Measurements from ENCODE around the gene BAZ2B. TPM values are rescaled to one million over a fixed set of nuclear protein-coding genes. Genes with fewer than 3 reads are reported as not detected.

Gene BAZ2B
- total RNA-seq, 1 donor from 2014 or later: 37.8 TPM

DNA sequence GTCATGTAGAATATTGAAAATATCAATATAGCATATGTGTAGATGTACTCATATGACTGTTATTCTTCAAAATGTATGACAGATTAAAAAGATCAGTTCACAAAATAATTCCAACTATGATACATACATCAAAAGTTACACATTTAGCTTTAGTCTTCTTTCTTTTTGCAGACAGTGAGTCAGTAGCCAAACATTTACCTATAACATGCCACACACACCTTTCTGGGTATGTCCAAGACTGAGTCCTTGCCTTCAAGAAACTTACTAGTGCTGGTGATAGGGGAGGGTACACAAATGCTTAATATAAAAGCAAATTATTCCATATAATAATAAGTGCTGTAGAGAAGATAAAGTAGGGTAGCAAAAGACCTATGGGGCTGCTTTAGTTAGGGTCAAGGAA, 176.9 kb downstream of the BAZ2B start:
- Mint-ChIP-seq H3K27ac (ENCODE audit: unreplicated experiment) (no peak overlapping the region), H3K9me3 (ENCODE audit: low read depth) (no peaks in the 10 kb centered on the region), H3K27me3 (ENCODE audit: low read depth) (no peaks in the 10 kb centered on the region), H3K4me3 (ENCODE audit: unreplicated experiment) (no peak overlapping the region), H3K4me1 (ENCODE audit: low read depth) (peaks cover 18% of the 10 kb centered on the region), H3K36me3 (ENCODE audit: low read depth) (peaks cover 19% of the 10 kb centered on the region)
- TF ChIP-seq, protein P1, sequence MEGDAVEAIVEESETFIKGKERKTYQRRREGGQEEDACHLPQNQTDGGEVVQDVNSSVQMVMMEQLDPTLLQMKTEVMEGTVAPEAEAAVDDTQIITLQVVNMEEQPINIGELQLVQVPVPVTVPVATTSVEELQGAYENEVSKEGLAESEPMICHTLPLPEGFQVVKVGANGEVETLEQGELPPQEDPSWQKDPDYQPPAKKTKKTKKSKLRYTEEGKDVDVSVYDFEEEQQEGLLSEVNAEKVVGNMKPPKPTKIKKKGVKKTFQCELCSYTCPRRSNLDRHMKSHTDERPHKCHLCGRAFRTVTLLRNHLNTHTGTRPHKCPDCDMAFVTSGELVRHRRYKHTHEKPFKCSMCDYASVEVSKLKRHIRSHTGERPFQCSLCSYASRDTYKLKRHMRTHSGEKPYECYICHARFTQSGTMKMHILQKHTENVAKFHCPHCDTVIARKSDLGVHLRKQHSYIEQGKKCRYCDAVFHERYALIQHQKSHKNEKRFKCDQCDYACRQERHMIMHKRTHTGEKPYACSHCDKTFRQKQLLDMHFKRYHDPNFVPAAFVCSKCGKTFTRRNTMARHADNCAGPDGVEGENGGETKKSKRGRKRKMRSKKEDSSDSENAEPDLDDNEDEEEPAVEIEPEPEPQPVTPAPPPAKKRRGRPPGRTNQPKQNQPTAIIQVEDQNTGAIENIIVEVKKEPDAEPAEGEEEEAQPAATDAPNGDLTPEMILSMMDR (IDR thresholded peaks at IDR 0.05): no peak
- DNase-seq (ENCODE audit: low spot score): no peak

DNA sequence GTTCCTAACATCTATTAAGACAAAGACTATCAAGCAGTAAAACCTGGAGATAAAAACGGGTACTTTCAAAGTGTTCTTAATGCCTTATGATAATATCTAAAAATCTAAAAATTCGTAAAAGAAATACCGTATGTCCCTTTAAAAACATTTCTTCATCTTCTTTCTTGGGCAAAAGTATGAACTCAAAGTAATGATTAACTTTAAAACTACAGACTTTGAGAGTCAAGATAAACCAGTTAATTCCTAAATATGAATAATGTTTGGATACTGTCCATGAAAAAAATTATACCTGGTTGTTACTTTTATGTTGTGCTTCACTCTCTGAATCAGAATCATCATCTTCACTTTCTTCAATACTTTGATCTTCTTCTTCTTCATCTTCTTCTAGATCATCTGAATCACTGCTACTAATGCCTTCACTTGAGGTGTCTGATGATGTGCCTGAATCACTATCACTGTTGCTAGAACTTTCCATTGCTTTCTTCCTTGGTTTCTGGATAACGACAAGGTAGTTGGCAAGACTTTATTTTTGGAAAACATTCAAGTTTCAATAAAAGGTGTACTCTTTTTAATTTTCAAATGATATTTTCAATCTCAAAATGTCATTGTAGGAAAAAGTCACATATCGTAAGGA, 177.5 kb downstream of the BAZ2B start:
- Mint-ChIP-seq H3K4me3 (ENCODE audit: unreplicated experiment) (no peak overlapping the region), H3K9me3 (ENCODE audit: low read depth) (no peaks in the 10 kb centered on the region)

GRCh38 chr2:159438284-159438683, 178.1 kb downstream of the BAZ2B start:
- H3K27me3 Mint-ChIP-seq (ENCODE audit: low read depth): no peaks in the 10 kb centered on the region

More for the DNA sequence above, 177.5 kb downstream of the BAZ2B start:
- H3K4me1 Mint-ChIP-seq (ENCODE audit: low read depth): peaks cover 18% of the 10 kb centered on the region
- TF ChIP-seq, protein P1 (IDR thresholded peaks at IDR 0.05): no peak
- peak overlapping the region; percentile 63 for H3K27ac Mint-ChIP-seq (ENCODE audit: unreplicated experiment)
- H3K27me3 Mint-ChIP-seq (ENCODE audit: low read depth): no peaks in the 10 kb centered on the region
- DNase-seq (ENCODE audit: low spot score): no peak
- peaks cover 14% of the 10 kb centered on the region for H3K36me3 Mint-ChIP-seq (ENCODE audit: low read depth)

DNA sequence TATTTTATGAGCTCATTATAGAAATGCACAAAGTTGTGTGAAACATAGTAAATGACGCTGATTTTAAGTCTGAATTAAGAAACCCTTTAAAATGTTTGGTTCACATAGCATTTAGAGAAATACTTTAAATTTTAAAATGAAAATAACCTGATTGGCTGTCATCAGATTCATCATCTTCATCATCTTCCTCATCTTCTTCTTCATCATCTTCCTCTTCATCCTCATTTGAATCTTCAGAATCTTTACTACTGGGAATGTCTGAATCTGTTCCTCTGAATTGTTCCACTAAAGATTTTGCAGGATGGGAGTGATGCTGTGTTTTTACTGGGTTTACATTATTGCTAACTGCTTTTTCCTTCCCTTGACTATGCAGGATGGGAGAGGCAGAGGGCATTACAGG, 183.7 kb downstream of the BAZ2B start:
- no peaks in the 10 kb centered on the region for H3K27me3 Mint-ChIP-seq (ENCODE audit: low read depth)
- peaks cover 29% of the 10 kb centered on the region for H3K36me3 Mint-ChIP-seq (ENCODE audit: low read depth)
- DNase-seq (ENCODE audit: low spot score): no peak
- TF ChIP-seq, protein P1 (IDR thresholded peaks at IDR 0.05): no peak
- H3K27ac Mint-ChIP-seq (ENCODE audit: unreplicated experiment): no peak overlapping the region
- no peak overlapping the region for H3K4me3 Mint-ChIP-seq (ENCODE audit: unreplicated experiment)
- H3K4me1 Mint-ChIP-seq (ENCODE audit: low read depth): no peaks in the 10 kb centered on the region
- no peaks in the 10 kb centered on the region for H3K9me3 Mint-ChIP-seq (ENCODE audit: low read depth)

More at GRCh38 chr2:159438284-159438683, 178.1 kb downstream of the BAZ2B start:
- DNase-seq (ENCODE audit: low spot score): no peak
- Mint-ChIP-seq H3K36me3 (ENCODE audit: low read depth) (peaks cover 16% of the 10 kb centered on the region), H3K27ac (ENCODE audit: unreplicated experiment) (peak overlapping the region; percentile 63), H3K4me1 (ENCODE audit: low read depth) (peaks cover 18% of the 10 kb centered on the region), H3K9me3 (ENCODE audit: low read depth) (no peaks in the 10 kb centered on the region), H3K4me3 (ENCODE audit: unreplicated experiment) (no peak overlapping the region)
- TF ChIP-seq, protein P1 (IDR thresholded peaks at IDR 0.05): no peak

- TF ChIP-seq, protein P1 (IDR thresholded peaks at IDR 0.05): no peak
- DNase-seq (ENCODE audit: low spot score): no peak
- H3K27ac Mint-ChIP-seq (ENCODE audit: unreplicated experiment): no peak overlapping the region
- H3K4me3 Mint-ChIP-seq (ENCODE audit: unreplicated experiment): no peak overlapping the region
- peaks cover 8% of the 10 kb centered on the region for H3K9me3 Mint-ChIP-seq (ENCODE audit: low read depth)
- H3K27me3 Mint-ChIP-seq (ENCODE audit: low read depth): no peaks in the 10 kb centered on the region
- no peaks in the 10 kb centered on the region for H3K4me1 Mint-ChIP-seq (ENCODE audit: low read depth)
- H3K36me3 Mint-ChIP-seq (ENCODE audit: low read depth): peaks cover 33% of the 10 kb centered on the region
Observed at GRCh38 chr2:159427048-159427447, 189.3 kb downstream of the BAZ2B start.
